HepG2 (cell line): ENCODE measurements around the gene TET3. TPM values are rescaled to one million over a fixed set of nuclear protein-coding genes. Genes with fewer than 3 reads are reported as not detected.

Experiments
- ATAC-seq: fragments of 200-7000 bp; cut with Tn5 transposase; 3 replicates; pipeline ENCODE4 v1.9.1; 2020; ENCODE audit warnings: mild to moderate bottlenecking, moderate library complexity
- BruUV-seq: library from RNA; stranded (reverse); fragments of 400-500 nt; replicated peaks from 2 replicates; lab custom pipeline; 2021; lab: Mats Ljungman, UMichigan
- CTCF ChIA-PET: fragments of 300-600 bp; formaldehyde crosslinking; extraction: SDS; loops from one replicate; lab custom pipeline; 2021; ENCODE audit warnings: low total read pairs, inconsistent platforms, low intra/inter-chr PET ratio; lab: Yijun Ruan, JAX
- POLR2A ChIA-PET: fragments of 350-600 bp; sonication (Branson Sonifier 250); formaldehyde crosslinking; loops from one replicate; lab custom pipeline; 2020; ENCODE audit warnings: antibody characterized with exemption, inconsistent platforms; lab: Yijun Ruan, JAX
- DNase-seq: peaks from one replicate; pipeline ENCODE4 v3.0.0-alpha.2; 2015; ENCODE audit warnings: low spot score
- FAIRE-seq: peaks from 3 replicates; lab custom pipeline; 2011; peaks lifted over from hg19 to GRCh38; lab: Jason Lieb, UNC
- H2AFZ ChIP-seq: one replicate; pipeline ENCODE4 v1.6.1; 2011; ENCODE audit warnings: low read length, inconsistent platforms
- H3K27ac ChIP-seq: fragments of 300-600 bp; 3 replicates; pipeline ENCODE4 v1.8.0; 2011; ENCODE audit warnings: mixed run types, mild to moderate bottlenecking, mixed read lengths, low read length, inconsistent platforms; ENCODE audit not compliant: insufficient read depth; ENCODE audit errors: extremely low read length
- H3K27me3 ChIP-seq, 2 experiments: fragments of 200-600 bp in 1 of 2; 2 replicates in 1 of 2; 3 replicates in 1 of 2; pipeline versions ENCODE4 v1.6.0 to v1.8.0; 2011; ENCODE audit warnings: low read length in 2 of 2, mild to moderate bottlenecking in 2 of 2, moderate library complexity in 2 of 2, inconsistent platforms in 1 of 2; ENCODE audit not compliant: insufficient read depth in 2 of 2, control insufficient read depth in 1 of 2
- H3K36me3 ChIP-seq, 2 experiments: fragments of 200-600 bp in 1 of 2; replicated peaks in 1 of 2; 2 replicates in 1 of 2; 3 replicates in 1 of 2; pipeline versions ENCODE4 v1.5.1 to v1.8.0; 2011; ENCODE audit warnings: low read length in 2 of 2, inconsistent platforms in 1 of 2; ENCODE audit not compliant: insufficient read depth in 2 of 2, control insufficient read depth in 1 of 2
- H3K4me1 ChIP-seq: 2 replicates; pipeline ENCODE4 v1.5.1; 2012; ENCODE audit warnings: low read length, inconsistent platforms; ENCODE audit not compliant: insufficient read depth
- H3K4me2 ChIP-seq: 2 replicates; pipeline ENCODE4 v1.6.0; 2011; ENCODE audit warnings: low read depth, low read length, inconsistent platforms
- H3K4me3 ChIP-seq, 3 experiments: fragments of 200-600 bp in 1 of 3; sonication (generic), shearing (Covaris generic) in 1 of 3; replicated peaks in 1 of 3; 2 replicates each; pipeline ENCODE4 v1.5.1; 2011 to 2016; ENCODE audit warnings: low read length in 3 of 3, inconsistent platforms in 2 of 3, low read depth in 2 of 3, mild to moderate bottlenecking in 2 of 3, control low read depth in 1 of 3, mixed read lengths in 1 of 3; ENCODE audit not compliant: insufficient read depth in 1 of 3
- H3K79me2 ChIP-seq: one replicate; pipeline ENCODE4 v1.6.1; 2011; ENCODE audit warnings: low read length, inconsistent platforms; ENCODE audit not compliant: insufficient read depth
- H3K9ac ChIP-seq: 2 replicates; pipeline ENCODE4 v1.6.0; 2011; ENCODE audit warnings: mild to moderate bottlenecking, low read depth, low read length, inconsistent platforms; ENCODE audit not compliant: insufficient read depth
- H3K9me3 ChIP-seq: 2 replicates; pipeline ENCODE4 v1.5.1; 2012; ENCODE audit warnings: mild to moderate bottlenecking, low read length
- H4K20me1 ChIP-seq: 2 replicates; pipeline ENCODE4 v1.6.0; 2011; ENCODE audit warnings: inconsistent platforms, mild to moderate bottlenecking, low read length, moderate library complexity; ENCODE audit not compliant: insufficient read depth
- FOXO4 ChIP-seq: sonication (generic); formaldehyde crosslinking; conservative IDR thresholded peaks from 2 replicates; pipeline ENCODE4 v1.8.1; 2023; ENCODE audit warnings: missing genetic modification reagents
- HMG20A ChIP-seq: IDR thresholded peaks from 2 replicates; pipeline ENCODE4 v1.6.1; 2016; ENCODE audit warnings: borderline replicate concordance
- HNRNPH1 ChIP-seq: fragments of 200-400 bp; formaldehyde crosslinking; optimal IDR thresholded peaks from 2 replicates; pipeline ENCODE3; 2017; ENCODE audit warnings: mild to moderate bottlenecking, low read depth, low read length
- ZNF121 ChIP-seq: sonication (generic); formaldehyde crosslinking; IDR thresholded peaks from 2 replicates; pipeline ENCODE4 v1.5.0; 2020; ENCODE audit warnings: mild to moderate bottlenecking, missing genetic modification reagents
- ZNF224 ChIP-seq: sonication (generic); formaldehyde crosslinking; IDR thresholded peaks from 2 replicates; pipeline ENCODE4 v1.5.0; 2020; ENCODE audit warnings: mild to moderate bottlenecking, missing genetic modification reagents
- ZNF3 ChIP-seq: IDR thresholded peaks from 2 replicates; pipeline ENCODE4 v1.7.0; 2017; ENCODE audit warnings: inconsistent platforms
- ZNF770 ChIP-seq: sonication (generic); formaldehyde crosslinking; IDR thresholded peaks from 2 replicates; pipeline ENCODE4 v1.5.0; 2020; ENCODE audit warnings: mild to moderate bottlenecking, missing genetic modification reagents
- WGBS: methylation state at CpG from one replicate; pipeline ENCODE4 v1.1.6; 2017; ENCODE audit warnings: low lambda C conversion rate; 5-methylcytosine and 5-hydroxymethylcytosine counted together
- in situ Hi-C: cut with HindIII; loops from 2 replicates; pipeline ENCODE4 v1.10.0; 2017; ENCODE audit warnings: low pct_unique_long_range_greater_than_20kb; ENCODE audit not compliant: extremely low pct_ligation_motif_present
- intact Hi-C: fragments of 100-400 bp; cut with micrococcal nuclease; formaldehyde crosslinking; loops from one replicate; pipeline ENCODE4 v1.10.0; 2022; ENCODE audit not compliant: unreplicated experiment
- polyA plus RNA-seq, 8 experiments: library from polyadenylated mRNA; depleted of rRNA in 3 of 8; stranded (reverse) in 7 of 8; unstranded in 1 of 8; fragments of >200 nt; fragmentation: Illumina TruSeq in 4 of 8; extraction: Trizol in 4 of 8; gene quantifications; 2 replicates each; pipeline versions ENCODE4 v1.2.1 to v1.2.3, GENCODE V29; 2011 to 2016; ENCODE audit warnings: low read depth in 4 of 8, missing spikeins in 1 of 8, mixed read lengths in 1 of 8; ENCODE audit not compliant: insufficient read depth in 1 of 8
- total RNA-seq, 5 experiments: library from RNA; depleted of rRNA; stranded (reverse); fragments of >200 nt; fragmentation: Illumina TruSeq; extraction: Trizol; gene quantifications; 2 replicates each; pipeline ENCODE4 v1.2.3, GENCODE V29; 2016; ENCODE audit warnings: low read depth in 1 of 5

The TET3 gene
- total and polyA plus RNA-seq, 2 of the 13 experiments (the other 11 are each of a cell fraction or from before 2014, with no cell fraction given) = 4.3 to 6.8 TPM

DNA sequence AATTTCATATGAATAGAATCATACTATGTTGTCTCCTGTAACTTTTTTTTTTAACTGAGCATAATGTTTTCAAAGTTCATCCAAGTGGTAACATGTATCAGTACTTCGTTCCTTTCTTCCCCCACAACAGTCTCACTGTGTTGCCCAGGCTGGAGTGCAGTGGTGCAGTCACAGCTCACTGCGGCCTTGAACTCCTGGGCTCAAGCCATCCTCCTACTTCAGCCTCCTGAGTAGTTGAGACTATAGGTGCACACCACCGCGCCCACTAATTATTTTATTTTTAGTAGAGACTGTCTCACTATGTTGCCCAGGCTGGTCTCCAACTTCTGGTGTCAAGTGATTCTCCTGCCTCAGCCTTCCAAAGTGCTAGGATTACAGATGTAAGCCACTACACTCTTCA lies 23.4 kb upstream of the TET3 start:
- BruUV-seq = no TSS peak
- TF ChIP-seq ZNF224 (CRISPR knock-in tag) = no peak
- TF ChIP-seq ZNF770 (CRISPR knock-in tag) = peak; percentile 52; the same call in 1 of the 2 replicates
- TF ChIP-seq HNRNPH1 = no peak
- 0 out of 2 replicates have a peak, but pooled peaks have one; percentile 28 for TF ChIP-seq FOXO4 (CRISPR knock-in tag)
- TF ChIP-seq ZNF121 (CRISPR knock-in tag) = peak; percentile 93
- TF ChIP-seq ZNF3 (CRISPR knock-in tag) = peak; percentile 81; the same call in 1 of the 2 replicates
- no peak for TF ChIP-seq HMG20A (CRISPR knock-in tag)
- Histone ChIP-seq H3K4me2 (no peak overlapping the region), H3K9ac (no peak overlapping the region), H3K79me2 (no peaks in the 10 kb centered on the region), H4K20me1 (no peaks in the 10 kb centered on the region), H3K27ac (no peak overlapping the region), H3K9me3 (peaks cover 6% of the 10 kb centered on the region; the same call in 1 of the 2 replicates), H3K4me1 (peaks cover 26% of the 10 kb centered on the region), H3K36me3 (peaks cover 6 to 34% of the 10 kb centered on the region in 2 experiments), H3K27me3 (no peaks in the 10 kb centered on the region), H2AFZ (no peak overlapping the region), H3K4me3 (no peak overlapping the region)
- CTCF ChIA-PET = no interaction called here
- FAIRE-seq (no peak), ATAC-seq (peak; percentile 14; the same call in 1 of the 3 replicates), DNase-seq (no peak)
- intact Hi-C loops = no loop called here
- in situ Hi-C loops = no loop called here
- WGBS = 92% methylated on average over 4 of the region's 4 CpGs
- POLR2A ChIA-PET = interaction anchor here (0.6 kb wide), 1 partner anchor 87 kb away, joined by 3 read pairs; no protein-coding TSS in a partner anchor
